Activated naive CD8-positive, alpha-beta T cell treated with anti-CD3 and anti-CD28 coated beads, Interleukin-2, amount 10 ng/mL, durations not matched to agents 7 days and 5 days (primary cell): ENCODE results near the gene PANX2. TPM values are rescaled to one million over a fixed set of nuclear protein-coding genes. Genes with fewer than 3 reads are reported as not detected.
"Not testable (repeated sequence)": the region's sequence is repeated elsewhere in the genome, so short reads cannot be mapped to it uniquely, and the experiment has no call there.

ENCODE experiments used
- ATAC-seq: fragments of 150-1000 bp; cut with Tn5 transposase; one replicate; pipeline ENCODE4 v1.10.0; 2021; ENCODE audit warnings: low read depth, moderate library complexity
- POLR2A ChIA-PET: fragments of 350-600 bp; sonication (Branson Sonifier 250); formaldehyde crosslinking; loops from one replicate; lab custom pipeline; 2021; ENCODE audit warnings: antibody characterized with exemption; lab: Charles Lee
- DNase-seq: peaks from one replicate; pipeline ENCODE4 v3.0.0; 2021
- H3K27ac Mint-ChIP-seq: one replicate; pipeline ENCODE4 v1.8.0; 2022; ENCODE audit warnings: mild to moderate bottlenecking, mixed read lengths
- H3K27me3 Mint-ChIP-seq: one replicate; pipeline ENCODE4 v1.8.0; 2022; ENCODE audit warnings: mild to moderate bottlenecking, moderate library complexity, mixed read lengths
- H3K36me3 Mint-ChIP-seq: one replicate; pipeline ENCODE4 v1.8.0; 2021; ENCODE audit warnings: mild to moderate bottlenecking, mixed read lengths
- H3K4me1 Mint-ChIP-seq: one replicate; pipeline ENCODE4 v1.8.0; 2021; ENCODE audit warnings: mixed read lengths
- H3K4me3 Mint-ChIP-seq: one replicate; pipeline ENCODE4 v1.8.0; 2022; ENCODE audit warnings: mild to moderate bottlenecking, moderate library complexity, mixed read lengths
- H3K9me3 Mint-ChIP-seq: one replicate; pipeline ENCODE4 v1.8.0; 2021; ENCODE audit warnings: mixed read lengths
- total RNA-seq, 2 experiments: library from RNA; stranded (reverse); gene quantifications; one replicate each; pipeline ENCODE4 v1.2.3, GENCODE V29; 2021

The PANX2 gene
- total RNA-seq, 2 experiments from 2014 or later, result 0.11 TPM

GRCh38 chr22:50140615-50141014 is 29.9 kb upstream of the PANX2 start:
- ATAC-seq (no peak), DNase-seq (no peak)
- Mint-ChIP-seq H3K27me3 (peaks cover 26% of the 10 kb centered on the region), H3K4me3 (no peak overlapping the region), H3K27ac (no peak overlapping the region), H3K36me3 (no peaks in the 10 kb centered on the region), H3K9me3 (no peaks in the 10 kb centered on the region), H3K4me1 (no peaks in the 10 kb centered on the region)
- POLR2A ChIA-PET, result no interaction called here

- ATAC-seq, result no peak
- Mint-ChIP-seq H3K4me3 (no peak overlapping the region), H3K27ac (no peak overlapping the region), H3K27me3 (peaks cover 20% of the 10 kb centered on the region), H3K4me1 (no peaks in the 10 kb centered on the region), H3K9me3 (no peaks in the 10 kb centered on the region), H3K36me3 (no peaks in the 10 kb centered on the region)
- no peak for DNase-seq
- POLR2A ChIA-PET, result no interaction called here
These were observed 29.1 kb upstream of the PANX2 start for GRCh38 chr22:50141462-50141861.

- DNase-seq (no peak), ATAC-seq (no peak)
- Mint-ChIP-seq H3K36me3 (no peaks in the 10 kb centered on the region), H3K9me3 (no peaks in the 10 kb centered on the region), H3K4me1 (peaks cover 2% of the 10 kb centered on the region), H3K4me3 (no peak overlapping the region), H3K27ac (no peak overlapping the region), H3K27me3 (peaks cover 17% of the 10 kb centered on the region)
- POLR2A ChIA-PET, result no interaction called here
These were observed 28.6 kb upstream of the PANX2 start for GRCh38 chr22:50141891-50142363.

GRCh38 chr22:50143096-50143495 is 27.4 kb upstream of the PANX2 start:
- POLR2A ChIA-PET, result no interaction called here
- no peak overlapping the region for H3K27ac Mint-ChIP-seq

GRCh38 chr22:50144005-50144614 is 26.4 kb upstream of the PANX2 start:
- DNase-seq (no peak), ATAC-seq (no peak)
- peaks cover 2% of the 10 kb centered on the region for H3K4me1 Mint-ChIP-seq
- POLR2A ChIA-PET, result no interaction called here
- no peaks in the 10 kb centered on the region for H3K9me3 Mint-ChIP-seq
- H3K27ac Mint-ChIP-seq, result no peak overlapping the region
- H3K4me3 Mint-ChIP-seq, result no peak overlapping the region
- H3K36me3 Mint-ChIP-seq, result no peaks in the 10 kb centered on the region
- peaks cover 17% of the 10 kb centered on the region for H3K27me3 Mint-ChIP-seq

More at GRCh38 chr22:50143096-50143495, 27.4 kb upstream of the PANX2 start:
- Mint-ChIP-seq H3K27me3 (peaks cover 17% of the 10 kb centered on the region), H3K4me3 (no peak overlapping the region), H3K36me3 (no peaks in the 10 kb centered on the region), H3K9me3 (no peaks in the 10 kb centered on the region), H3K4me1 (peaks cover 2% of the 10 kb centered on the region)
- no peak for DNase-seq
- ATAC-seq, result no peak

GRCh38 chr22:50145721-50146438 is 24.7 kb upstream of the PANX2 start:
- Mint-ChIP-seq H3K4me3 (no peak overlapping the region), H3K9me3 (no peaks in the 10 kb centered on the region), H3K27me3 (peaks cover 5% of the 10 kb centered on the region), H3K36me3 (no peaks in the 10 kb centered on the region), H3K4me1 (peaks cover 4% of the 10 kb centered on the region), H3K27ac (no peak overlapping the region)
- POLR2A ChIA-PET, result no interaction called here
- DNase-seq, result no peak
- ATAC-seq, result no peak

GRCh38 chr22:50146439-50147238 is 23.9 kb upstream of the PANX2 start:
- Mint-ChIP-seq H3K4me1 (peaks cover 4% of the 10 kb centered on the region), H3K36me3 (no peaks in the 10 kb centered on the region), H3K9me3 (no peaks in the 10 kb centered on the region), H3K27me3 (peaks cover 5% of the 10 kb centered on the region), H3K4me3 (no peak overlapping the region), H3K27ac (no peak overlapping the region)
- POLR2A ChIA-PET, result no interaction called here
- DNase-seq (no peak), ATAC-seq (no peak)

GRCh38 chr22:50147258-50148165 is 23.0 kb upstream of the PANX2 start:
- not testable (repeated sequence) for DNase-seq, H3K4me1 Mint-ChIP-seq, ATAC-seq, H3K4me3 Mint-ChIP-seq, H3K9me3 Mint-ChIP-seq, H3K27ac Mint-ChIP-seq, H3K36me3 Mint-ChIP-seq, H3K27me3 Mint-ChIP-seq
- POLR2A ChIA-PET, result interaction anchor here (0.7 to 1.3 kb wide), 2 partner anchors 44 to 63 kb away, joined by 3 read pairs; no protein-coding TSS in a partner anchor

- POLR2A ChIA-PET, result interaction anchor here (0.7 to 1.3 kb wide), 2 partner anchors 43 to 62 kb away, joined by 3 read pairs; no protein-coding TSS in a partner anchor
- H3K36me3 Mint-ChIP-seq, result no peaks in the 10 kb centered on the region
- no peak for ATAC-seq
- H3K27ac Mint-ChIP-seq, result no peak overlapping the region
- DNase-seq, result no peak
- no peak overlapping the region for H3K4me3 Mint-ChIP-seq
- no peaks in the 10 kb centered on the region for H3K9me3 Mint-ChIP-seq
- peaks cover 4% of the 10 kb centered on the region for H3K4me1 Mint-ChIP-seq
- no peaks in the 10 kb centered on the region for H3K27me3 Mint-ChIP-seq
These were observed 22.4 kb upstream of the PANX2 start for GRCh38 chr22:50148166-50148500.

GRCh38 chr22:50148991-50149721 is 21.4 kb upstream of the PANX2 start:
- Mint-ChIP-seq H3K36me3 (no peaks in the 10 kb centered on the region), H3K27me3 (no peaks in the 10 kb centered on the region), H3K4me1 (peaks cover 4% of the 10 kb centered on the region), H3K9me3 (no peaks in the 10 kb centered on the region), H3K4me3 (no peak overlapping the region), H3K27ac (no peak overlapping the region)
- POLR2A ChIA-PET, result interaction anchor here (1.2 to 1.5 kb wide), 3 partner anchors 42 to 62 kb away, joined by 3 to 6 read pairs (median 4); no protein-coding TSS in a partner anchor
- DNase-seq (peak; percentile 81), ATAC-seq (peak; percentile 96)

- POLR2A ChIA-PET, result interaction anchor here (1.5 kb wide), 1 partner anchor 41 kb away, joined by 6 read pairs; no protein-coding TSS in a partner anchor
- DNase-seq, result no peak
- H3K27me3 Mint-ChIP-seq, result peaks cover 2% of the 10 kb centered on the region
These were observed 20.1 kb upstream of the PANX2 start for GRCh38 chr22:50150161-50151129.

More at GRCh38 chr22:50150161-50151129, 20.1 kb upstream of the PANX2 start:
- Mint-ChIP-seq H3K9me3 (no peaks in the 10 kb centered on the region), H3K4me1 (peaks cover 4% of the 10 kb centered on the region), H3K27ac (no peak overlapping the region), H3K36me3 (no peaks in the 10 kb centered on the region), H3K4me3 (no peak overlapping the region)
- ATAC-seq, result no peak
